Suppressor macrophage treated with lipopolysaccharide for 4 hours (primary cell): ENCODE results near the gene AARS2.
A peak's percentile ranks its signal among the peaks of the same experiment; 100 is the strongest.

ENCODE experiments used
- DNase-seq: peaks from one replicate; pipeline ENCODE4 v3.0.0-alpha.2; 2020

AARS2 gene

GRCh38 chr6:44298055-44298803 is 14.9 kb downstream of the AARS2 start:
- DNase-seq, result no peak

DNA sequence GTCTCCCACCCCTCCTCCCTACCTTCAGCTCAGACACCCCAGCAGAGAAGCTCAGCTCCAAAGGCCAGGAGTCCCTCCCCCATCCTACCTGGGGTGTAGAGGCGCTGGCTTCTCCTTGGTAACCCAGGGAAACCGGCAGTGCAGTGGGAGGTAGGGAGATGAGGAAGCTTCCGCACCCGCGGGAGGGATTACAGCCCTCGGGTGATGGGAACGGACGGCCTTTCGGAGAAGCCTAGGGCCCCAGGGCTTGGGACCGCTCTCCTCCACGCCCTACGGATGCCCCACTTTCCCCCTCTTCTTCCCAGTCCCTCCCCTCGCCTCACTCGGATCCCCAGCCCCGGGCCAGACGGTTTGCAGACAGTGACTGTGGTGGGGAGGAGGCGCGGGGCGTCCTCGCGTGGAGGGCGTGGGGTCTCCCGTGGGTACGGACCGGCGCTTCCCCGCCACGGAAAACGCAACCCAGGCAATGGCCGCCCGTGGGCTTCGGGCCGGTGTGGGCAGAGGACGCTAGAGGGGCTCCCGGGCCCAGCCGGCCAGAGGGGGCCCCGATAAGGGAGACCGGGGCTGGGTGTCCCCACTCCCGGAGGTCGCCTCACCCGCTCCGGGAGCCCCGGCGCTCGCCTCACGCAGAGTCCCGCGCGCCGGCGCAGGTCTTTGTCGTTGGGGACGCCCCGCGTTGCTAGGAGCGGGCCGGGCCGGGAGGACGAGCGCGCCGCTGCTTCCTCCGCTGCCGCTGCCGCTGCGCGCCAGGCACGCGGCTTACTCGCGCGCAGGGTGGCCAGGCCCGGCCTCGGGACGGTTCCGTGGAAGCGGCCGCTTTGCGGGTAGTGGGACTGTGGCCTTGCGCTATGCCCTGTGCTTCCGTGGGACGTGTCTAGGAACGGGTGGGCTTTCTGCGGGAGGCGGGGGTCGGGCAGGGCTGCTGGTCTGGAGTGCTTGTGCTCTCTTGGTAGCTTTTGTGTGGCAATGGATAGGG is 15.8 kb downstream of the AARS2 start:
- peak; percentile 38 for DNase-seq

- DNase-seq, result no peak
Measured at GRCh38 chr6:44294832-44295791, 18.0 kb downstream of the AARS2 start.

DNA sequence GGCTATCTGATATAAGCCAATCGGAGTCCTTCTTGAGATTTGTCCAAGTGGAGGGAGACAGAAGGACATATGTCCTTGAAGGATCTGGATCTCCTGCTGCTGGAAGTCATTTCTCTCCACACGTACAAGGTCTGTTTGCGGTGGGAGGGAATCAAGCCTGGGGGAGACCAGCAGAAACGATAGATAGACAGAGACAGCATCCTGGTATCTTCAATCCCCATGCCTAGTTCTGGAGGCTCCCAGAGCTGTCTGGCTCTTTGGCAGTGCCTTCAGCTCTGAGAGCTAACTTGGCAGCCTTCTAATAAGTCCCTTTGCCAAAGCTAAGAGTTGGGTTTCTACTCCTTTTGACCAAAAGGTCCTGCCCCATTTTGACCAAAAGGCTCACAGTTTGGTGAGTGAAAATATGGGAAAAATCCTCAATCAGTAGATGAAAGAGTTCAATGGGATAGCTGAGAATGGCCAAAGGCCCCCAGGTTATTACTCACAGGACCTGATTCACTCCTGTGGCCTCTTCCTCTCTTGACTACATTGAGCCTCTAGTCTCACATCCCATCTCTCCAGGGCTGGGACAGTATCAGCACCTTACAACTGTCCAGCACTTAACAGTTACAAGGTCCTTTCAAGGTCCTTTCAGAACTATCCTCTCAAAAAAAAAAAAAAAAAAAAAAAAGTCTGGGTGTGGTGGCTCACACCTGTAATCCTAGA is 20.3 kb downstream of the AARS2 start:
- DNase-seq, result no peak

- DNase-seq, result no peak
Measured at GRCh38 chr6:44291841-44292240, 21.3 kb downstream of the AARS2 start.

- no peak for DNase-seq
Measured at GRCh38 chr6:44289726-44290260, 23.4 kb downstream of the AARS2 start.

GRCh38 chr6:44286747-44287146 is 26.4 kb downstream of the AARS2 start:
- no peak for DNase-seq

- DNase-seq, result no peak
Measured at GRCh38 chr6:44286285-44286565, 26.9 kb downstream of the AARS2 start.

DNA sequence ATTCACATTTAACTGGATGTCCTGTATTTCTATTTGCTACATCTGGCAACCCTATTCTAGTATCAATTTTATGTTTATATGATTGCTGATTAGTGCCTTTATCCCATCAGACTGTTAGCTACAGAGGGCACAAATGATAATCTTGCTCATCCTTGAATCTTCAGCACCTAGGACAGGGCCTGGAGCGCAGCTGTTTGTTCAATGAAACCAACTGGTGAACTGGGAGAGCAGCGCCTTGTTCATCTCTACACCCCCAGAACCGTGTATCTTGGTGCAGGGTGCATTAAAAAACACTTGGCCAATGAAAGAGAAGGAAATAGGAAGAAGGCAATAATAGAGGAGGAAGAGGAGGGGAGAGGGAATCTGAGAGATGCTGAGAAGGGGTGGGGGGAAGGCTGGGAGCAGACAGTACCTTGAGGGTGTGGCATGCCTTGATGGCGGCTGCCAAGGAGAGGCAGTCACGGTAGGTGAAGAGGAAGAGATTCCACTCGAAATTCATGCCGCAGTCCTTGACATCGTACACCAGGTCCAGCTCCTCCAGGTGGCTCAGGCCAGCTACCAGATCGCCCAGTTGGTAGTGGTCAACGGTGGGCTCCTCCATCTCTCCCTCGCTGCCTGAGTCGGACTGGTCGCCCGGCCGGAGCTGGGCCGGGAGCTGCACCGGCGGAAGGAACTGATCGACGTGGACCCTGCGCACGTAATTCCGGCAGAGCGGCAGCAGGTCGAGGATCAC is 27.4 kb downstream of the AARS2 start:
- no peak for DNase-seq

- DNase-seq, result no peak
Measured at GRCh38 chr6:44284867-44285266, 28.3 kb downstream of the AARS2 start.

- peak; percentile 43 for DNase-seq
Measured at GRCh38 chr6:44284121-44284520, 29.0 kb downstream of the AARS2 start.

GRCh38 chr6:44278774-44279697 is 34.1 kb downstream of the AARS2 start:
- DNase-seq, result peak; percentile 61

DNA sequence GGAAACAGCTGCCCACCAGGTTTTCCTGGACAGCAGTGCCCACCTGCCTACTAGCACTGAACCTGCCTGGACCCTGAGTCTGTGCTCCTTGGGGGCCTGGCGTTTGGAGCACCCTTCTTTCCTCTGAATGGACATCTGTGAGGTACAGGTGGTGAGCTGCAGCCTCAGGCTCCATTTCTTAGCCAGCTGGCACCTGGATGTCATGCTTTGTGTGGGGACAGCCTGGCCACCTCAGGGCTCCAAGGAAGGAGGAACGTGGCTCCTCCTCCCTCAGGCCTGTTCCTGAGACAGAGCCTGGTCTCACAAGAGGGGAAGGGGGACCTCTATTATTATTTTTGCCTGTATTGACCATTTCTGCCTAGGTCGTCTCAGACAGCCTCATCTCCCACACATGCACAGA is 34.8 kb downstream of the AARS2 start:
- no peak for DNase-seq

DNA sequence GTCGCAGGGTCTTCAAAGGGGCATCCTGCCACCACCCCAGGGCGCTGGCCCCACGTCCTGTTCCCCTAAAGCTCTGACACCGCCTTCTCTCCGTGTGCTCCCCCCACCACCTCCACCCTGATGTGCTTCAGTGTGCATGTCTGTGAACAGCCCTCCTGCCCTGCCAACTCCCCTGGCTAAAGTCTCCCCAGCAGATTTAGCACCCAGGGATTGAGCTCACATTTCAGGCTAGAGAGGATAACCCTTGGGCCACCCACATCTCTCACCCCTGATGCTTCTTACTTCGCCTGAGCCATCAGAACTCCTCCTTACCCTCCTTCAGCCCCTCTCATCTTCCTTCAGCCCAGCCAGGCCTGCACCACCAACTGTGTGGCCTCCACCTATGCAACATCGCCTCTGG is 35.4 kb downstream of the AARS2 start:
- no peak for DNase-seq

GRCh38 chr6:44276667-44277640 is 36.2 kb downstream of the AARS2 start:
- no peak for DNase-seq

DNA sequence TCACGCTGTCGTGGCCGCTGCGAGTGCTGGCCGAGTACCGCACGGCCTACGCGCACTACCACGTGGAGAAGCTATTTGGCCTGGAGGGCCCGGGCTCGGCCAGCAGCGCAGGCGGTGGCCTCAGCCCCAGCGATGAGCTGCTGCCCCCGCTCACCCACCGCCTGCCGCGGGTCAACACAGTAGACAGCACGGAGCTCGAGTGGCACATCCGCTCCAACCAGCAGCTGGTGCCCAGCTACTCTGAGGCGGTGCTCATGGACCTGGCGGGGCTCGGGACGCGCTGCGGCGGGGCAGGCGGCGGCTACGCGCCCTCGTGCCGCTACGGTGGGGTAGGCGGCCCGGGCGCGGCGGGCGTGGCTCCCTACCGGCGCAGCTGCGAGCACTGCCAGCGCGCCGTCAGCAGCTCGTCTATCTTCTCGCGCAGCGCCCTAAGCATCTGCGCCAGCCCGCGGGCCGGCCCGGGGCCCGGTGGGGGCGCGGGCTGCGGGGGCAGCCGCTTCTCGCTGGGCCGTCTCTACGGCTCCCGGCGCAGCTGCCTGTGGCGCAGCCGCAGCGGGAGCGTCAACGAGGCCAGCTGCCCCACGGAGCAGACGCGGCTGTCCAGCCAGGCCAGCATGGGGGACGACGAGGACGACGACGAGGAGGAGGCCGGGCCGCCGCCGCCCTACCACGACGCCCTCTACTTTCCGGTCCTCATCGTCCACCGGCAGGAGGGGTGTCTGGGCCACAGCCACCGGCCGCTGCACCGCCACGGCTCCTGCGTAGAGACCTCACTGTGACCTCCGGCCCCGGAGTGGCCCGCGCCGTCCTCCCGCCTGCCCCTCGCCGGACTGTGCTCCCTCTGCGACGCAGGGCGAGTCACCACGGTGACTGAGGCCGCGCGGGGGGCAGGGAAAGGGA is 37.1 kb downstream of the AARS2 start:
- no peak for DNase-seq

DNA sequence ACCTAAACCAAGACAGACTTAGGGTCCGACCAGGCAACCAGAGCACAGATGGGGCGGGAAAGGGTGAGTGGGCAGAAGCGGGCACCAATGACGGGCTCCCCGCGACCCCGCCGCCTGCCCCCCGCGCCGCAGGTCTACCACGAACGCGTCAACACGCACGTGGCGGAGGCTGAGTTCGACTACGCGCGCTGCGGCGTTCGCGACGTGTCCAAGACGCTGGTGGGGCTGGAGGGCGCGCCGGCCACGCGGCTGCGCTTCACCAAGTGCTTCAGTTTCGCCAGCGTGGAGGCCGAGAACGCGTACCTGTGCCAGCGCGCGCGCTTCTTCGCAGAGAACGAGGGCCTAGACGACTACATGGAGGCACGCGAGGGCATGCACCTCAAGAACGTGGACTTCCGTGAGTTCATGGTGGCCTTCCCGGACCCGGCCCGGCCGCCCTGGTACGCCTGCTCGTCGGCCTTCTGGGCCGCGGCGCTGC is 37.8 kb downstream of the AARS2 start:
- no peak for DNase-seq

DNA sequence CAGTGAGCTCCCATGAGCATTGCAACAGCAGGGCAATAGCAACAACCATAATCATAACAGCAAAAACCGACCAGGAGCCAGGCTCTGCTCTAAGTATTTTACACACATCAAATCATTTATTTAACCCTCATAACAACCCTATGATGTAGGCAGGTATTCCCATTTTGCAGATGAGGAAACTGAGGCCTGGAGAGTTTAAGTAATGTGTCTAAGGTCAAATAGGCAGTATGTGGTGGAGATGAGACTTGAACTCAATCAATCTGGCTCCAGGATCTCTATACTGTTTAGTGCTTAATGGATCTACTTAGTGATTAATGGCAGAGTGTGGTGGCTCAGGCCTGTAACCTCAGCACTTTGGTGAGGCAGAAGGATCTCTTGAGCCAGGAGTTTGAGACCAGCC is 39.5 kb downstream of the AARS2 start:
- DNase-seq, result no peak
